Raji (cell line): Measurements from ENCODE around the gene SGTA.

Source experiments
- POLR2A ChIP-seq: IDR thresholded peaks from 2 replicates; pipeline ENCODE4 v1.6.1; 2011; ENCODE audit warnings: low read depth, low read length, control low read depth; ENCODE audit not compliant: insufficient read depth

SGTA gene

GRCh38 chr19:2732883-2733282 is 50.2 kb downstream of the SGTA start:
- no peak for TF ChIP-seq POLR2A

DNA sequence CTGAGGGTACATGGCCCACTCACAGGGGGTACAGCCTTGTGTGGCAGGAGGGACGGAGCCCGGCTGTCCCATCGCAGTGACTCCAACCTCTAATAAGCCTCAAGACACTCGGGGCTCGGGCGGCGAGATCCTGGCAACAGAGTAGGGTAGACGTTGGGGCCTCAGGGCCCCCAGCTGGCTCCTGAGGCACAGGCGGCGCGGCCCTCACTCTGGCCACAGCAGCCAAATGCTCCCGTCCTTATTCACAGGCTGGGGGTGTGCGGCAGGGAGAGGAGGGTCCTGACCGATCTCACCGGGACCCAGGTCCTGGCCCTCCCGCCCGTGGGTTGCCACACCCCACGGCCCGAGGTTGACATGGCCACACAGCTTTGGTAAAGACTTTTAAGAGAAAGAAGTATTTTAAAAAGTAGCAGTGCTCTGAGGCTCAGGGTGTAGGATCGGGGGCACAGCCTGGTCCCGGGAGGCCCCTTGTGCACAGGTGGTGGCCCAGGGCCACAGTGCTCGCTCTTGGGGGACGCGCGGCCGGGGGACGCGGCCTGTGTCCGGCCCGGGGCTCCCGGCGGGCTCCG is 50.8 kb downstream of the SGTA start:
- TF ChIP-seq POLR2A = no peak

DNA sequence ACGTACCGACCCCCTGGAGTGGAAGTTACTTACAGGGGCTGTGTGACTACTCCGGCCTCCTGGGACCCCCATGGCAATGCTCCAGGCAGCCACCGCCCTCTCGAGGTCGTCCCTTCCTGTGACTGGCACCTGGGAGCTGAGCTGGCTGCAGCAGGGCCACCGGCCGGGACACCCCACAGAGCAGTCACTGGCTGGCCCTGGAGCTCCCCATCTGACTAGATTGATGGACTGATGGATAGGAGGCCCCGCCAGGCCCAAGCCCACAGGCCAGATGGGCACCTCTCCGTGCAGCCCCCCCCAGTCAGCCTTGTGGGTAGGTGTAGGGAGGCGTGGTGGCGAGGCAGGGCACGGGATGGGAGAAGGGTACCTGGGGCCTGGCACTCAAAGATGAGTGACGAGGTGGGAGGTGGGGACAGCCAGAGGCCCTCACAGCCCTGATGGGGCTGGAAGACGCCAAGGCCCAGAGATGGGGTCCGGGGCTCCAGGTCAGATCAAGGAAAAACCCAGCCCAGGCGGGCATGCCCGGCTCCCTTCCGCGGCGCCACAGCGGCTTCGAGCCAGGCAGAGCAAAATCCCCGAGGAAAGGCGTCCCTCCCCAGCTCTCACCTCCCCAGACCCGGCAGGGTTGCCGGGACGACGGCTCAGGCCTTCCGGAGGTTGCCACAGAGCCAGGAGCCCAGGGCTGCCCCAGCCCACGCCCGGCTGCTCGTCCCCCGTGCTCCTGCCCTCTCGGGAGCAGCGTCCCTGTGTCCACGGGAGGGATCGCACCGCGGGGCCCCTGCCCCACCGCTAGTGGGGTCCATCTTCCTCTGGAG is 51.7 kb downstream of the SGTA start:
- TF ChIP-seq POLR2A = no peak

GRCh38 chr19:2729943-2730818 is 52.9 kb downstream of the SGTA start:
- TF ChIP-seq POLR2A = no peak

GRCh38 chr19:2728783-2729387 is 54.2 kb downstream of the SGTA start:
- no peak for TF ChIP-seq POLR2A

GRCh38 chr19:2727640-2727944 is 55.5 kb downstream of the SGTA start:
- no peak for TF ChIP-seq POLR2A

DNA sequence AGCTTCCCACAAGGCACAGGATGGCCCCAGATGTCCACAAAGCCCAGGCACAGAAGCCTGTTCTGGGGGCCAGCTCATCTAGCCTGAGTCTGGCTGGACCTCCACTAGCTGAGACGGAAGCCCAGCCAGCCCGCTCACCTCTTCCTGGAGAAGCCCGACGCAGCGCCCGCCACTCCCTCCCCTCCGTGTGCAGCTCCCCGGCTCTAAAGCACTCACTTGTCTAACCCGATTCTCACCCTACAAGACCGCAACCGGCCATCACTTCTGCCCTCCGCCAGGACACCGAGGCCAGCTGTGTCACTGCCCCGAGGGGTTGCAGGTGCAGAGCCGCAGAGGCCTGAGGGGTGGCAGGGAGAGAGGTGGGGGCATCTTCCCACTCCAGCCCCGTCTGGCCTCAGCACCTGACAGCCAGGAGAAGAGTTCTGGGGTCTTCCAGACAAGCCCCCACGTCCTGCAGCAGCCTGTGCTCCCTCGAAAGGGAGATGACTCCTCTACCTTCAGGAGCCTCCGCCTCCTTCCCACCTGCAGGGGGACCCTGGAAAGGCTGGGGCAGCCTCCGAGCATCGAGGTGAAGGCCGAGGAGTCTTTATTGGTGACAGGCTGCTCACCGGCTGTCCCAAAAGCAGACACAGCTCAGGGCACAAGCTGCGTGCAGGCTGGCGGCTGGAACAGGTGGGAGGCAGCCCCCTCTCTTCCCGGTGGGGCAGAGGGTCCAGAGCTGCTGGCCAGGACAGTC is 56.0 kb downstream of the SGTA start:
- TF ChIP-seq POLR2A = no peak

- no peak for TF ChIP-seq POLR2A
Measured at GRCh38 chr19:2726160-2726855, 56.8 kb downstream of the SGTA start.

DNA sequence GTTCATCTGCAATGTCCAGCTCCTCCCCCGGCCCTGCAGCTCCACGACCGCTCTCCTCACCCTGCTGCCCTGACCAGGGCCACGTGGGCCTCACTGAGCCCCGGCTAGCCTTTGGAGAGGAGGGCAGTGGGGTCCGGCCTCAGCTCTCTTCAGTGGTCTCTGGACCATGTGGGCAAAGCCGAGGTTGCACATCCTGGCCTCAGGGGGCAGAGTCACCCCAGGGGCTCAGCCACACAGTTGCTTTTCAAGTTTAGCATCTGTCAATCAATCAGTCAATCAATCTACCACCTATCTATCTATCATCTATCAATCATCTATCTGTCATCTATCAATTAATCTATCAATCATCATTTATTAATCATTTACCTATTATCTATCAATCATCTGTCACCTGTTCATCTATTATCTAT is 58.9 kb downstream of the SGTA start:
- TF ChIP-seq POLR2A = no peak

GRCh38 chr19:2723747-2724146 is 59.3 kb downstream of the SGTA start:
- no peak for TF ChIP-seq POLR2A

DNA sequence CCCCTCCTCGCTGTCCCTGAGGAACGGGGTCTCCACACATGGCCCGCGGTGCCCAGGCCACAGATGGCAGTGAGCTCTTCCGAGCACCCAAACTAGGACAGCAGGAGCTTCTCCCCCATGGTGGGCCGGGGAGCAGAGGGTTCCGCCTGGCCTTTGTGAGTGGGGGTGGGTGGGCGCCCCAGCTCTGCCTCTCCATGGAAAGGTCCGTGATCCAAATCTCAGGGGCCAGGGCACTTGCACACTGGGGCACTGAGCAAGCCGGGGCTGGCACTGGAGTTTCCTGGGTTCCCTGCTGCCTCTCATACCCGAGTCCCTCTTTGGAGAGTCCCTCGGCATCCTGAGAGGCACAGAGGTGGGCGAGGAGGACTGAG is 59.7 kb downstream of the SGTA start:
- no peak for TF ChIP-seq POLR2A

DNA sequence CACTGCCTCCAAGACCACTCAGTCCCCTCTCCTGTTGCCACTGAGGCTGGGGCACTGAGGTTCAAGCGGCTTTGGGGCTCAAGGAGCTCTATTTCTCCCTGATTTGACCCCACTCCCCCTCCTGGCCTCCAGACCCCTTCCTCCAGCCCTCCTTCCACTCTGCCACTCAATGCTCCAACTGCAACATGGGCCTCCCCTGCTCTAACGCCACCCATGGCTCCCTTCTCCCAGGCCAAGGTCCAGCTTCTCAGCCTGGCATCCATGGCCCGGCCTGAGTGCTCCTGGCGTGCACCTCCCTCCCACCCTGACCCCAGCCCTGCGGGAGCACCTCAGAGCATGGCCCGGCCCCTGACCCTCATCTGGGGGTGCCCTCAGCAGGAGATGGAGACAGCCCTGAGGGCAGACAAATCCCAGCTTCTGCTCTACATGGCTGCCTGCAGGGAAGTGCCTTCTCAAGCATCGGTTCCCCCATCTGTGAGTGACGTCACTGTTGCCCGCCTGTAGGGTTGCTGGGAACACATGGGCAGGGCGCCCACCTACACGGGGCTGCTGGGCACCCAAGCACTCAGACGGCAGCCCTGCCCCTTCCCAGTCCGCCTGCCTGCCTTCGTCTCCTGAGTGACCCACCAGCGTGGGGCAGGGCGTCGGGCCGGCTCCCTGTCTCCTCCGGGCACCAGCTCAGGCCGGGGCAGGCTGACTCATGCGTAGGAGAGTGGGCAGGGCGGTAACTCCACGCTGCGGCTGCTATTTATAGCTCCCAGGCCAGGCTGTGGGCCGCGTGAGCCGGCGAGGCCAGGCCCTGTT is 60.3 kb downstream of the SGTA start:
- no peak for TF ChIP-seq POLR2A

- TF ChIP-seq POLR2A = no peak
Measured at GRCh38 chr19:2721570-2722540, 61.2 kb downstream of the SGTA start.
